Stimulated activated CD4-positive, alpha-beta T cell treated with anti-CD3 and anti-CD28 coated beads, Interleukin-12 subunit alpha, Interleukin-12 subunit beta, amount 100 ng/mL, for 4 hours (primary cell): ENCODE results near the gene SHC1.
"Not testable (repeated sequence)": the region's sequence is repeated elsewhere in the genome, so short reads cannot be mapped to it uniquely, and the experiment has no call there.

Experiments used
- DNase-seq: peaks from one replicate; pipeline ENCODE4 v3.0.0-alpha.2; 2020

The SHC1 gene

GRCh38 chr1:155007251-155007828 lies 36.8 kb upstream of the SHC1 start:
- DNase-seq: no peak

DNA sequence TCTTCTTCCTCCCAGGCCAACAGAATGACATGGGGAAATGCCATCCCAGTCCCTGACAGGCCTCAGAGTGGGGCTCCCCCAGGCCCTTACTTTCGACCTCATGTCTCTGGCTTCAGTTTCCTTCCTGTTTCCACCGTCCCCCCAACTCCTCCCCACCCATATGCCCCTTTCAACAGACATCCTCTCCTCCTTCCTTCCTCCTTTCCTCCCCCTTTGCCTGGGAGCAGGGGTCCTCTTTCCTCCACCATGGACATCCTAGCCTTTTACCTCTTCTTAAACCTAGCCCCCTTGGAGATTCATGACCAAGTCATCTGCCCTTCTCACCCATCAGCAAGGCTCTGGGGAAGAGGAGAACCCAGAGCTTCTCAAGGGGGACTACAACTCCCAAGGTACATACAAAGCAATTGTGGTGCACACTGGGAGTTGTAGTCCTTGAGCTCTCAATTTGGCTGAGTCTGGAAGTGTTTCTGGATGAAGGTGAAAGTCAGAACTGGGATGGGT lies 36.1 kb upstream of the SHC1 start:
- DNase-seq: no peak

- DNase-seq: no peak
Observed at GRCh38 chr1:155005076-155006011, 34.8 kb upstream of the SHC1 start.

DNA sequence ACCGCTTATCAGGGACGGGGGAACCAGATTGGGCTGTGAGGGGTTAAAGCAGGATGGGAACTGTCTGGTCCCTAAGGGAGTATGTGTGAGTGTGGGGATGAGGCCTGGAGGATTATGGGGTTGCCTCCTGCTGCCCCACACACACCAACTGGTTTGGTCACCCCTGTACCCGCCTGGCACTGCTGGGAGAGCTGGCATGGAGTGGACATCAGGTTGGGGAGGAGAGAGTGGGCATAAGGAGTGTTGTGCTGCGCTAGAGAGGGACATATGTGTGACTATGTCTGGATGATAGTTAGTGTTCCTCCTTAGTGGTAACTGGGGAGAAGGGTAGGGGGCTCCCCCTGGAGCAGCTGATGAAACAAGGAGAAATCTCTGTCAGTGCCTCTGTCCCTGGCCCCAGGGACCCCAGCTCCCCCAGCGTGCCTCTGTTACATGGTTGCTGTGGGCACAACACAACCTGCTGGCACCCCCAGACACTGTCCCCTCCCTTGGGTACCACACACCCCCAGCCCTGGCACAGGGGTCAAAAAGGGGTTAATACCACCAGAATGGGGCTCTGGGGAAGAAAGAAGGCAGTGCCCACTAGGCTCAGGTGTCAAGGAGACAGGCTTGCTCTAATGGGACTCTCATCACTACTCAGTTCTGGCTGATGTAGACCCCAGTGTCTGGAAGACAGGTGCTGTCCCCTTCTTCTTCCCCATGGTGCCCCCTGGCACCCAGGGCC lies 34.0 kb upstream of the SHC1 start:
- no peak for DNase-seq

DNA sequence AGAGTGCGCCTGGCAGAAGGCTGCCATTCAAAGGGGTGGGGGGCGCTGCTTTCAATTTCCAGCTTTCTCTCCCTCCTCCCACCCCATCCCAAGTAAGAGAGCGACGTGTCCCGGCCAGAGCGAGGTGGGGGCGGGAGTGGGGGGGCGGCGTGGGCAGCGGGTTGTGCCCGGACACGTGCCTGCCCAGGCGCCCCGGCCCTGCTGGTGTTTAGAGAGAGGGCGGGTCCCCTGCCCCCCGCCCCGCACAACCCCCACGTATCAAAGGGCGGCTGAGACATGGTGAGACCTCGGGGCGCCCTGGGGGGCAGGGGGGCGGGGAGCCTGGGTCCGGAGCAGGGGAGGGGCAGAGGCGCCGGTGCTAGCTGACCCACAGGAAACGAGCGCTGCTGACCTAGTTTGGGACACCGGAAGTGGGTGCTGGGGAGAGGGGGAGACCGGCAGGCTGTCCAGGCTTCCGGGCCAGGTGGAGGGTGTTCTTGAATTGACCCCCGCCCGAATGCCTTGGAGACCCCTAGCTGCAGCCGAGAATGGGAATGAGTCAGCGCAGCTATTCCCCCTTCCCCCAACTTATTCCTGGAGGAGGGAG lies 33.3 kb upstream of the SHC1 start:
- DNase-seq: no peak

DNA sequence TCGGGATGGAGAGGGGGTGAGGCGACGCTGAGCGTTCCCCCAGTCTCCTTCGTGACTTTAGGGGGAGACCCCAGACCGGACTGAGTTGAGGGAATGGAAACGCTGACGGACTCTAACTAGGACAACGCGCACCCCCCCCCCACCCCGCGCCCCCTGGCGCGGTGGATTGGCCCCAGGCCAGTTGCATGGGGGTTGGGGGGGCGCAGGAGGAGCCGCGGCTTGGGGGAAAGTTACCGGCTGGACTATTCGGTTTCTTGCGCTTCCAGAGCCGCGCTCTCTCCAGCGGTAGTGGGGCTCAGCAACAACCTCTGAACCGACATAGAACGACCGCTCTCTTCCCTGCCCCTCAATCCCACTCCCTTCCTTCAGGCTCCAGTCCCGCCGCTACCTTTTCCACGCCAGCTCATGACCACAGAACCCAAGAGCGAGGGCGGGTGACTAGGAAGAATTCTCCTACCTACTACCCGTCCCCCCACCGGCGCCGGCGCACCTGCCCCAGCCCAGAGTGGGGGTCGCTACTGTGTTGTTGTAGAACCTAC lies 32.7 kb upstream of the SHC1 start:
- DNase-seq: no peak

DNA sequence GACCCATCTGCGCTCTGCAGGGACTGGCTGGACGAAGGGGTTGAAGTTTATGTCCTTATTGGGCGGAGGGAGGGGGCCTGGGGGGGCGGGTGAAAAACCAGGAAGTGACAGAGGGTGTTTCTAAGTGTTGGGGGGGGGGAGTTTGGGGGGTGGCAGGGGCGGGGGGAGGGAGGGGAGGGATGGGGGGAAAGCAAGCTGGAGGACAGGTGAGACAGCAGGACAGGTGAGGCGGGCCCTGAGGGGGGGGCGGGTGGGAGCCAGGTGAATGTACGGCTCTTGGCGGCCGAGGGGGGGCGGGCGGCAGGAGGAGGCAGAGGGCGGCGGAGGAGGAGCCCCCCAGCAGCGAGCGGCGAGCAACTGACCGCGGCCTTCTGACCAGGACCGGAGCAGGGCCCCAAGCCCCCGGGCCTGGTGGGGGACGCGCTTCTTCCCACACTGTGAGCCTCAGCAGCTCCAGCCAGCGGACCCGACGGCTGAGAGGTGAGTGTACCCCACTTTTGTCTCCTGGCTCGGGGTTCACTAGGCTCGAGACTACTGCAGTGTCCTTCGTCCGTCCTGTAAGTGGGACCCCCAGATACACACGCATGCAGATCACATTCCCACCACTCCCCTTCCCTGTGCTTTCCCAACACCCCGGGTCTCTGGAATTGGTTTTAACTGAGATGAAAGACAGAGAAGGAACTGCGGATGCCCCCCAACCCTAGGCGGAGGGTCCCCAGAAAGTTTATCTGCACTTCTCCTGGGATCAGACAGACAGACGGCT lies 32.1 kb upstream of the SHC1 start, which contains the start of gene ZBTB7B:
Gene ZBTB7B (plus strand): TSS at position 339 of the 763 bp plus-strand sequence. CDS start 11,859 bp downstream, outside the sequence.
- no peak for DNase-seq

GRCh38 chr1:155001675-155002463 lies 31.3 kb upstream of the SHC1 start:
- DNase-seq: peak; percentile 98

DNA sequence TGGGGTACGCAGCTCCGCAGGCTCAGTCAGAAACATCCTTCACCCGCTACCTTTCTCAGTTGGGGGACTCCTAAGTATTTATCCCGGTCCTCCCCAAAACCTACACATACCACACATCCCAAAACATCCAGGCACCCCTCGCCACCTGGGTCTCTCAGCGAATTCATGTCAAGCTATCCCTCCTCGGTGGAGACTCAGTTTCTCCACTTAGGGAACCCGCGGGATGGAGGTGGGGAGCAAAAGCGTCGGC lies 30.8 kb upstream of the SHC1 start:
- no peak for DNase-seq

DNA sequence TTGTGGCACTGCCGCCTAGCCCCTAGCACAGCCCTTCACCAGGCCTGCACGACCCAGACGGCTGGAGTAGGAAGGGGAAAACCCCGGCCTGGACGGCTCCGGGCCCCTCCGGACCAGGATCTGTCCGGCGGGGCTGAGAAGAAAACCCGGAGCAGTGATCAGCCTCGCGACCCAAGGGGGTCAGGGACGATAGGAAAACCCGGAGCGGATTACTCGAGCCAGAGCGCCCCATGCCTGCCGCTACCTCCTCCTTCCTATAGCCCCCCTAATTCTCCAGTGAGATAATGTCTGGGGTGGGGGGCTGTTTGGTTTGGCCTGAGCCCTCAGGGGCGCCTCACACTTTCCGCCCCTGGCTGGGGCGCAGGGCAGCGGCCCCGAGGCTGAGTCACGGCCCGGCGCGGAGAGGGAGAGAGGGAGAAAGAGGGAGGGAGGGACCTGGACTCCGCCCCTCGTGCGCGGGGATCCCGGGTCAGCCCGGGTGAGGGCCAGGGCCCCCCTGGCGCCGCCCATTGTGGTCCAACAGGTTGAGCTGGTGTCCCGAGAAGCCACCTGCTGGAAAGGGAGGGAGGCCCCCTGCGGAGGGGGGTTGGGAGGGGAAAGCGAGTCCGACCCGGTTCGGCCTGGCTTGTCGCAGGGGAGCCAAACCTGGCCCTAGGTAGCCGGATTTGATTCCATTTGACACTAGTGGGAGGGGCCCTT lies 30.3 kb upstream of the SHC1 start:
- peak; percentile 79 for DNase-seq

DNA sequence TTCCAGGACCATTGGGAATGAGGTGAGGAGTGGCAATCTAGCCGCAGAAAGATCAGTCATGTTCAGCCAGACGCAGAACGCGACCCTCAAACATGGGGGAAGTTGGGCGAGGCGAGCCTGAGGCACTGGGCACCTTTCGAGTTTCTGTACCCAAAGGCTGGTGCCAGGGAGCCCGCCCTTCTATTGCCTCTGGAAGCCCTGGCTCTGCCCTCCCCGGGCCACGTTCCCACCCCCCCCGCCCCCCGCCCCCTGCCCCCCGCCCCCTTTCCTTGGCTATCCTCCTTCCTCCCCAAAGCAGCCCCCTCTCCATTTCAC lies 29.8 kb upstream of the SHC1 start:
- DNase-seq: no peak

- DNase-seq: peak; percentile 65
Observed at GRCh38 chr1:154999571-155000410, 29.2 kb upstream of the SHC1 start.

- peak; percentile 77 for DNase-seq
Observed at GRCh38 chr1:154998818-154999570, 28.4 kb upstream of the SHC1 start.

DNA sequence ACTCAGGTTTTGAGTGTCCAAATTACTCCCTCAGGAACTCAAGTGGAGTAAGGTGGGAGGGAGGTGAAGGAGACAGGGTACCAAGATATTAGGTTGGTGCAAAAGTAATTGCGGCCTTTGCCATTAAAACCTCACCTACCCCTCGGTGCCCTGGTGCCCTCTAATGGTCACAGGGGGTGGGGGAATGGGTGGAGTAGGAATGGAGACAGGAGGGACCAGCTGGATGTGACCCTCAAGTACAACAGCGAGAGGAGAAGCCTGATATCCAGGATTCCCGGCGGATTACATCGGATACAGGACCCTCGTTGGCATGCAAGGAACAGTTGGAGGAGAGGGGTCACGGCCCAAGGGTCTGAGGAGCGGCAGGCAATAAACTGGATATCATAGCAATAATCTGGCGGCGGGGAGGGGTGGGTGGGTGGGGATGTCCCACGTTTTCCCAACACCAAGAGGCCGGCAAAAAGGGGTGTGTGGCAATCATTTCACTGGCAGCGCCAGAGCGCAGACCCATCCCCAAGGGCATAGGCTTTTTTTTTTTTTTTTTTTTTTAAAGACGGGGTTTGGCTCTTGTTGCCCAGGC lies 27.7 kb upstream of the SHC1 start:
- no peak for DNase-seq

- no peak for DNase-seq
Observed at GRCh38 chr1:154996966-154997701, 26.6 kb upstream of the SHC1 start.

DNA sequence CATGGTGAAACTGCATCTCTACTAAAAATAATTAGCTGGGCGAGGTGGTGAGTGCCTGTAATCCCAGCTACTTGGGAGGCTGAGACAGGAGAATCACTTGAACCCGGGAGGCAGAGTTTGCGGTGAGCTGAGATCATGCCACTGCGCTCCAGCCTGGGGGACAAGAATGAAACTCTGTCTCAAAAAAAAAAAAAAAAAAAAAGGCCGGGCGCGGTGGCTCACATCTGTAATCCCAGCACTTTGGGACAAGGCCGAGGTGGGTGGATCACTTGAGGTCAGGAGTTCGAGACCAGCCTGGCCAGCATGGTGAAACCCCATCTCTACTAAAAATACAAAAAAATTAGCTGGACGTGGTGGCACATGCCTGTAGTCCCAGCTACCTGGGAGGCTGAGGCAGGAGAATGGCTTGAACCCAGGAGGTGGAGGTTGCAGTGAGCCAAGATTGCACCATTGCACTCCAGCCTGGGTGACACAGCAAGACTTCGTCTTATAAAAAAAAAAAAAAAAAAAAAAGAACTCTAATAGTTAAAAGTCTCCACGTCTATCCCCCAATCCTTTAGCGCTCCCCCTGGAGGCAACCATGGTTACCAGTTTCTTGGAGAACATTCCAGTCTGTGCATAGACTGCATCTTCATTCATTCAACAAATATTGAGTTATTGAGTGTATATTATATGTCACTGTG lies 24.9 kb upstream of the SHC1 start:
- not testable (repeated sequence) for DNase-seq

DNA sequence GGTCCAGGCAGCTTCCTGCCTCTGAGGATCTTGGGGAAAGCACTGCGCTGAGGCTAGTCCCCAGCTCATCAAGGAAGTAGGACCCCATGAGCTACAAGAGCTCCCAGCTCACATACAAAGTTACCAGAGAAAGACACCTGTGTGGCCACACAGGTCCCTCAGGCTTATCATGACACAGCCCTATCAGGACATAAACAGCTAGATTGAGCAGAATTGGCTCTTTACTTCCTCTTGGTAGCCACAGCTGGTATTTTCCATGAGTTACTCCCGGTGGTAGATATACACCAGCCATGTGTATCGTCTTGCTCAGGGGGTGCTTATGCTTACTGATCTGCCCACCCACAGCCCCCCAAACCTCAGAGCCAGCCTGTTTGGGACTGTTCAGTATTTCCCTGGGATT lies 24.0 kb upstream of the SHC1 start:
- no peak for DNase-seq

GRCh38 chr1:154994269-154994587 lies 23.7 kb upstream of the SHC1 start:
- no peak for DNase-seq
